HL-60 (cell line): ENCODE data around the gene PCDHGA3.
A peak's percentile ranks its signal among the peaks of the same experiment; 100 is the strongest.

Experiments used
- DNase-seq, 2 experiments: peaks; one replicate each; pipeline ENCODE4 v3.0.0-alpha.2; 2010 to 2020; ENCODE audit warnings: low read depth in 1 of 2, low spot score in 1 of 2
- H3K27ac ChIP-seq: fragments of 250-450 bp; sonication (Bioruptor Pico); replicated peaks from 2 replicates; pipeline ENCODE4 v1.5.1; 2020; ENCODE audit warnings: mild to moderate bottlenecking, moderate library complexity
- H3K27me3 ChIP-seq: fragments of 250-450 bp; sonication (Bioruptor Pico); 2 replicates; pipeline ENCODE4 v1.5.1; 2021; ENCODE audit warnings: mild to moderate bottlenecking, moderate library complexity; ENCODE audit not compliant: insufficient read depth, poor library complexity, severe bottlenecking
- H3K4me3 ChIP-seq: replicated peaks from 2 replicates; pipeline ENCODE4 v1.5.1; 2011; ENCODE audit warnings: mild to moderate bottlenecking, control low read depth, low read length; ENCODE audit not compliant: insufficient read depth
- CTCF ChIP-seq: IDR thresholded peaks from one replicate; pipeline ENCODE4 v1.5.1; 2011; ENCODE audit warnings: low read length, control low read depth, inconsistent platforms; ENCODE audit not compliant: insufficient read depth
- GABPA ChIP-seq: IDR thresholded peaks from 2 replicates; pipeline ENCODE4 v1.6.1; 2012; ENCODE audit warnings: low read depth
- POLR2AphosphoS5 ChIP-seq: IDR thresholded peaks from 2 replicates; pipeline ENCODE4 v1.6.1; 2012; ENCODE audit warnings: low read depth
- REST ChIP-seq: IDR thresholded peaks from 2 replicates; pipeline ENCODE4 v1.6.1; 2012; ENCODE audit warnings: low read depth; ENCODE audit not compliant: insufficient replicate concordance
- SPI1 ChIP-seq: IDR thresholded peaks from 2 replicates; pipeline ENCODE4 v1.6.1; 2012; ENCODE audit warnings: low read depth, mild to moderate bottlenecking, borderline replicate concordance

Gene PCDHGA3

DNA sequence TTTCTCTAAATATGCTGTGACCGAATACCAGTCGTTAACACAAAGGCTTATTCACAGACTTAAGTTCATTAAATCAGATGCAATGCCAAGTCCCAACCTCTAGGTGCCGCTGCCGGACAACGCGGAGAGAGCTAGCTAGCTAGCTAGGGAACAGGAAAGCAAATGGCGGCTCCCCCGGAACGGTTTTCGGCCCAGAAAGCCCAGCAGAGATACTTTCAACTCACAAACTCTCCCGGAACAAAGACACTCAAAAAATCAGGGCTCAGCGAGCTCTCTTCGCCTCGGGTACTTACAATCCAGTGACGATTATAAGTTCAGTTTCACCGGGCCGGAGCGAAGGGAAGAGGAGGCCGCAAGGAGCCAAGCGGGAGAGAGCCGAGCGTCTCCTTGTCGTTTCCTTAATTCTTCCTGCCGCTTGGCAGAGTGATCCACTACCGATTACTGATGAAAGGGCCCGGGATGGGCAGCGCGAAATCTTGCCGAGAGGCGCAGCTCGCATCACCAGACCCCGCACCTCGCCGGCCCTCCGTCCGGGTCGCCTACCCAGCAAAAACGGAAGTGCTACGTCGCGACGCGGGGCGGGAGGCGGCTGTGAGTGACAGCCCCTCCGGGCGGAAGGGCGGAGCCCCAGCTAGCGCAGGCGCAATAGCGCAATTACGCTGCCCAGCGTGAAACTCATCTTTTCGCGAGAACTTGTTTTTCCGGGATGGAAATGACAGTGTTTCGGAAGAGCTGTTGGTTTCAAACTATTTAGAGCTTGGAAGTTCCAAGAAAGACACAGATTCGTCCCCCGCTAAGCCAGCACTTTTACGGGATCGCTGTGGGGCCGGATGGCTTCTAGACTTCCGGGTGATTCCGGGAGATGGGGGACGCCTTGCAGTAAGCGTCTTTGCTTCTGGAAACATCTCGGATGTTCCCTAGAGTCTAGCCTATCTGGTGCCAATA is 23.1 kb upstream of the PCDHGA3 start, which contains the start of gene TAF7:
Gene TAF7, minus strand, starts transcription at position 560 of the 945 bp plus-strand sequence. CDS start 740 bp downstream, outside the sequence.
- peak; percentile 93 for TF ChIP-seq SPI1
- peak; percentile 76 for TF ChIP-seq CTCF
- TF ChIP-seq REST: peak; percentile 45
- peak; percentile 42; the same call in 1 of the 2 replicates for TF ChIP-seq GABPA
- peak; percentile 81 for TF ChIP-seq POLR2AphosphoS5
- H3K27me3 ChIP-seq: no peaks in the 10 kb centered on the region
- DNase-seq: peak; percentile 64 to 88
- peak within 1 kb of the TSS; percentile 84 for H3K27ac ChIP-seq
- H3K4me3 ChIP-seq: peak within 1 kb of the TSS; percentile 47

- H3K27me3 ChIP-seq: no peaks in the 10 kb centered on the region
- H3K4me3 ChIP-seq: no peak overlapping the region
- no peak overlapping the region for H3K27ac ChIP-seq
- TF ChIP-seq REST (no peak), SPI1 (no peak), GABPA (no peak), CTCF (no peak), POLR2AphosphoS5 (no peak)
- DNase-seq: no peak
These were observed 21.4 kb upstream of the PCDHGA3 start for GRCh38 chr5:141322261-141322660.

DNA sequence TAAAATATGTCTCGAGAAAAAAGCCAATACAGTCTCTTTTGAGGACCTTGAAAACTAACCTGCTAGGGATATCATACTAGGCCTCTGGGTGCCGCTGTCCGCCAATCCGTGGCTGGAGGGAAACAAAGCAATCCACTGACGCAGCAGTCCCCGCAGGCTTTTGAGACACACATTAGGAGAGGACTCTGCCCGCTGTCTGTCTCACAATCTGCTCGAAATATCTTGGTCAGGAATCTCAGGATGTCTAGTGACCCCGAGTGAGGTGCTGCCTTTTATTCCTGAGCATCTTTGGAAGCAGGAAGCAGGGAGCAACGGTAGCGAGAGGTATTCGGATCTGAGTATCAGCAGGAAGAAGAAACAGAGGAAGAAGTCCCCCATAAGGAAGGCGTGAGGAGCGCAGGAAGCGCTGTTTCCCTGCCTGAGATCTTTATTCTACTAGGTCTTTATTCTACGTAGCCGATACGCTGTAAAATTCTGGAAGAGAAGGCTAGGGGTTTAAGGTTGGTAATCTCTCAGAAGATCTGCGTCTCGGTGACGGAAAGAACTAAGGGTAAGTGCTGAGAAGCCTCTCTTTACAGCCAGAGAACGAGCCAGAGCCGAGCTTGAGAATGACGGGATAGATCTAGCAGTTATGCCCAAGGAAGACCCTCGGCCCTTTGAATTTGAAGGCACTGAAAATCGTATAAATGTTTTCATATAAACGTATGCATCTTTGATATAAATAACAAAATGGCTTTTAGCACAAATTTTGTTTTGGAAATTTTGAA is 17.4 kb upstream of the PCDHGA3 start:
- peak; percentile 15 for TF ChIP-seq CTCF
- TF ChIP-seq SPI1: no peak
- no peak for TF ChIP-seq REST
- Histone ChIP-seq H3K27ac (no peak overlapping the region), H3K4me3 (peak overlapping the region; percentile 21; the same call in 1 of the 2 replicates), H3K27me3 (no peaks in the 10 kb centered on the region)
- DNase-seq: peak in 1 of 2 experiments; percentile 67
